SU-DHL-6 (cell line): ENCODE data around the gene MTHFR.

Source experiments
- CTCF ChIP-seq: fragments of 200-600 bp; sonication (generic); IDR thresholded peaks from one replicate; pipeline ENCODE4 v1.5.1; 2017; ENCODE audit warnings: antibody characterized with exemption, mild to moderate bottlenecking, low read length, moderate library complexity; ENCODE audit not compliant: insufficient read depth, poor library complexity, severe bottlenecking
- EZH2phosphoT487 ChIP-seq: fragments of 200-600 bp; sonication (generic), shearing (Covaris generic); conservative IDR thresholded peaks from 2 replicates; pipeline ENCODE4 v1.6.1; 2018; ENCODE audit warnings: mild to moderate bottlenecking, antibody characterized with exemption, low read length, moderate library complexity, mixed read lengths

DNA sequence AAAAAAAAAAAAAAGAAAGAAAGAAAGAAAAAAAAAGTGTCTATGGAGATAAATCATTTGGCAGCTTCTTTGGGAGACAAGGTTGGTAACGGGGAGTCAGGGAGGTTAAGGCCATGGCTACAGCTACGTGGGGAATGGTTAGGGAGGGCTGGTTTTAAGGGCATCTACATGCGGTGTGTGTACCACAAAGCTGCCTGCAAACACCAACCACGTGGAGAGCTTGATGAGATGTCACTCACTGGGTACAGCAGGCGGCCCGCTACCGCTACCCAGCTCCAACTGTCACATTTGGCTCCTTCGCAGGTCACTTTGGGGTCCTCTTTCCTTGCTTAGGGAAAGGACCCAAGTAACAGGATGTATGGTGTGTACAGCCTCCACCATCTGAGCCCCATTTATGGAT lies 48.8 kb upstream of the MTHFR start:
- TF ChIP-seq CTCF (no peak), EZH2phosphoT487 (no peak)
